ENCODE measurements around the gene HOMER2.
"Not testable (repeated sequence)": the region's sequence is repeated elsewhere in the genome, so short reads cannot be mapped to it uniquely, and the experiment has no call there.

Gene HOMER2

GRCh38 chr15:82830427-82831173 lies 121.9 kb downstream of the HOMER2 start:
- no peak for DNase-seq

DNA sequence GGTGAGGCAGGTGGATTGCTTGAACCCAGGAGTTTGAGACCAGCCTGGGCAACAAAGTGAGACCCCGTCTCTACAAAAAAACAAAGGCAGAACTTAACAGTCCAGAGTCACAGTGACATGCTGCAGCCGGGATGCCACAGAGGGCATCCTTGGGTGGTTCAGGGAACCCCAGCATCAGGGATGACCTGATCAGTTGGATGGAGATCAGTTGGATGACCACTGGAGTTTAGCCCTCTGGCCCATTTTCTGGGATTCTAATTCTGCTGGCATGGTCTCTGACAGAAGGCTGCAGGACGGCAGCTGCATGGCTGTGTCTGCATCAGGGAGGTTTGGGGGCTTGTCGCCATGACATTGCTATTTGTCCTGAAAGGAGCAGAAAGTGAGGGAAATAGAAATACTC lies 123.3 kb downstream of the HOMER2 start:
- no peak for DNase-seq

GRCh38 chr15:82828075-82828474 lies 124.4 kb downstream of the HOMER2 start:
- no peak for DNase-seq

GRCh38 chr15:82823049-82823448 lies 129.5 kb downstream of the HOMER2 start:
- DNase-seq = no peak

GRCh38 chr15:82821851-82822250 lies 130.7 kb downstream of the HOMER2 start:
- not testable (repeated sequence) for DNase-seq

DNA sequence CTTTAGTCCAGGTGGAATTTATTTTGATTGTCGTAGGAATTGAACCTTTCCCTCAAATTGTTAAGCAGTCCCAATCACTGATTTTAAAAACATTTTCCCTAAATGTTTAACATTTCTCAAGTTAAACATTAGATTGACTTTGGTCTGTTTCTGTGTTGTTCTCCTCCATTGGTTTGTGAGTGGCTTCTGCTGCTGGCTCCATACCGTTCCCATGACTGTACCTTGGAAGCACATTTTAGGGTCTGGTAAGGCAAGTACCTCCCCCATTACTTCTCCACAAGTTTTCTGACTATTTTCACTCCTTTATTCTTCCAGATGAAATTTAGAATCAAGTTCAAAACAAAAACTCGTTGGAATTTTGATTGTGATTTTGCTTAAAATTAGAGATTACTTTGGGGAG lies 131.1 kb downstream of the HOMER2 start:
- not testable (repeated sequence) for DNase-seq

- DNase-seq = no peak
Measured at GRCh38 chr15:82820128-82820527, 132.4 kb downstream of the HOMER2 start.

DNA sequence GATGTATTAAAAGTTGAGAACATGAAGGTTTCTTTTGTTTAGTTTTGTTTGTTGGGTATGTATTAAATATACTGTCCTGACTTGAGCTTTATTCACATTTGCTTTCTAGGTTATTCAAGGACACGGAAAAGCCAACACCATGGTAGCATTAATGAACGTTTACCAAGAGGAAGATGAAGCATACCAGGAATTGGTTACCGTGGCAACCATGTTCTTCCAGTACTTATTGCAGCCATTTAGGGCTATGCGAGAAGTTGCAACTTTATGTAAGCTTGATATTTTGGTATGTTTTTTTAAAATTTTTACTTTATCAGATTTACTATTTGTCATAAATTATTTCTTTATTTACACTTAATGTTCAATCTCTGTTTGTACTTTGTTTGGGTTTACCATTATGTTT lies 139.5 kb downstream of the HOMER2 start:
- no peak for DNase-seq

DNA sequence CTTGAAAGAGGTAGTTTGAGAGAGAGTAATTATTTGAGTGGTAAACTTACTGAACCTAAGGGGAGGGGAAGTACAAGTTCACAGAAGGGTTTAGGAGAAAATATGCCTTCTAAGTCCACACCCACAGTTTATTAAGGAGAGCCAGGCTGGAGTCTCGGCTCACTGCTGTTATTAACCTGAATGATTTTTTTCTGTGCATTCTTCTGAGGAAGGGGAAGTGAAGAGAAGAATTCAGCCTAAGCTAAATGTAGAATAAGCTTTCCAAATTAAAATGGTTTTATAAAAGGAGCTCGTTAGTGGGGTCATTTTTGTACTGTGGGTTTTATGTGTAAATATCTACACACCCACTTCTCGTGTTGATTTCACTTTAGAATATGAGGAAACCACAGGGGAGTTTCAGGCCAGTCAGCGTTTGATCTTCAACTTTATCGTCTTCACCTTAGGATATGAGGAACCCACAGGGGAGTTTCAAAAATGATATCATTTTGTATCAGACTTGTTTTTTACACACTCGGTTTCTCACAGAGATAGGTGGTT lies 141.6 kb downstream of the HOMER2 start:
- DNase-seq = peak in 1 of 2 donors; percentile 32

GRCh38 chr15:82810061-82810889 lies 142.2 kb downstream of the HOMER2 start:
- peak in 1 of 2 donors; percentile 1 for DNase-seq

- DNase-seq = peak; percentile 70 to 90
Measured at GRCh38 chr15:82809308-82810060, 143.0 kb downstream of the HOMER2 start, which contains the start of gene WHAMM. Gene WHAMM (plus strand): TSS chr15:82809628. CDS start chr15:82809727, 99 bp downstream.

GRCh38 chr15:82808634-82809041 lies 143.9 kb downstream of the HOMER2 start:
- no peak for DNase-seq

DNA sequence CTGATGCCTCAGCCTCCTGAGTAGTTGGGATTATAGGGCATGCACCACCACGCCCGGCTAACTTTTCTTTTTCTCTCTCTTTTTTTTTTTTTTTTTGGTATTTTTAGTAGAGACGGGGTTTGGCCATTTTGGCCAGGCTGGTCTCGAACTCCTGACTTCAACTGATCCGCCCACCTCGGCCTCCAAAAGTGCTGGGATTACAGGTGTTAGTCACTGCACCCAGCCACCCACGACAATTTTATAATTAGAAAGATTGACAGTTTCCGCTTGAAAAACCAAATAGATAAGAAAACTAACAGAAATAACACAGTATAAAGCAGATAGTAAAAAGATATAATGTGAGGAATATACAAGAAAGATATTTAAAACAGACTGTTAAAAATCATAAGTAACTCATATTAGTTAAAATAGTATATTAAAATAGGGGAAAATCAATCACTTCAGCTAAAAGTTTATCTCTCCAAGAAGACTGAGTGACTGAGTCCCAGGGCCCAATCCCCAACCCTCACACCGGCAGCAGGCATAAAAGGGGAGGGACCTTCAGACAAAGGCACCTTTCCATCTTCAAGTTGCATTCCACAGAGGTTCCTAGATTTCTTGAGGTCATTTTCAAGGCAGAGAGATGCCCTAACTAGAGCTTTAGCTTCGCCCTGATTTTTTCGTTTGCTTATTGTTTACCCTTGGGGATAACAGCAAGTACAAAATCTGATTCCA lies 144.4 kb downstream of the HOMER2 start:
- no peak for DNase-seq

DNA sequence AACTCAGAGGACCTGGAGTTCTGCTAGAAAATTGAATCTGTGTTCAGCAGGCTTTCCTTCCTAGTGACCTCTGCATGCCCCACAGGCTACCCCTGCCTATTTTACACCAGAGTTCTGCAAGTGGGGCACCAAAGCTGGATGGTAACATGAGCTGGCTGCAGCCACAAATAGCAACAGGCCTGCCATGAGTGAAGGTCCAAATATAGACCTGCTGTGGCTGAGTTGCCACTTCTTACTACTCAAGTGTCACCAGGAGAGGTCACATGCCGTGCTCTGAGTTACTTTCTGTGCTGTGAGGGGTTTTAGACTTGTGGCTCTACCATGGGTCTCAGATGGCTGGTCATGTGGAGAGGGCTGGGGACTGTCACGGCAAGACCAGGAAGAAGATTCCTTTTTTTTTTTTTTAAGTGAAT lies 146.5 kb downstream of the HOMER2 start, which contains the start of gene FSD2:
Gene FSD2 (minus strand): TSS at position 76 of the 413 bp plus-strand sequence. CDS start 18,679 bp downstream, outside the sequence.
- DNase-seq = peak in 1 of 2 donors; percentile 15

- DNase-seq = no peak
Measured at GRCh38 chr15:82804575-82804949, 148.0 kb downstream of the HOMER2 start.

GRCh38 chr15:82803793-82804574 lies 148.5 kb downstream of the HOMER2 start:
- DNase-seq = no peak

DNA sequence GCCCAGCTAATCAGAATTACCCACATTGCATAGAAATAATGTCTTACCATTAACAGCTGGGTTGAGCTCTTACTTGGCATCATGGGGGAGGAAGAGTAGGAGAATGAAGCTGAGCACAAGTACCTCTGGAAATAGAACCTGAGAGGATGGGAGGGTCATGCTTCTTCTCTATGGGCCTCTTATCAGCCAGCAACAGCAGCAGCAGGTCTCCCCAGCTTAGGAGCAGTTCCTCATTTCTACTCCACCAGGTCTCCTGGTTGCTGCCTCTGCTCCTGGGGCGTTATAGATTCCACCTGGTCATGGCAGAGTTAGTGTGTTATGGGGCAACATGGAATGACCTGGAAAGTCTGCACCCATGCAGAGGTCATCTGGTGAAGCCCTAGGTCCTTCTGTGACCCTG lies 150.0 kb downstream of the HOMER2 start:
- peak in 1 of 2 donors; percentile 19 for DNase-seq

- no peak for DNase-seq
Measured at GRCh38 chr15:82799183-82799841, 153.2 kb downstream of the HOMER2 start.

Measured in bone marrow (tissue), 2 donors.